Stimulated activated CD4-positive, alpha-beta T cell treated with anti-CD3 and anti-CD28 coated beads, Interleukin-12 subunit alpha, Interleukin-12 subunit beta, amount 100 ng/mL, for 24 hours (primary cell): ENCODE results near the gene COQ8A.
"Not testable (repeated sequence)": the region's sequence is repeated elsewhere in the genome, so short reads cannot be mapped to it uniquely, and the experiment has no call there.

Experiments
- DNase-seq, 2 experiments: peaks; one replicate each; pipeline ENCODE4 v3.0.0-alpha.2; 2020; ENCODE audit warnings: low read depth in 2 of 2

COQ8A gene

GRCh38 chr1:226951286-226952117 is 11.4 kb downstream of the COQ8A start:
- no peak for DNase-seq

GRCh38 chr1:226952118-226952441 is 12.0 kb downstream of the COQ8A start:
- DNase-seq: no peak

GRCh38 chr1:226953175-226953800 is 13.2 kb downstream of the COQ8A start:
- DNase-seq: no peak

- DNase-seq: no peak
These were observed 14.2 kb downstream of the COQ8A start for GRCh38 chr1:226954337-226954736.

GRCh38 chr1:226954777-226955176 is 14.7 kb downstream of the COQ8A start:
- no peak for DNase-seq

GRCh38 chr1:226955857-226956256 is 15.8 kb downstream of the COQ8A start:
- DNase-seq: not testable (repeated sequence)

GRCh38 chr1:226956942-226957713 is 17.0 kb downstream of the COQ8A start:
- DNase-seq: no peak

- no peak for DNase-seq
These were observed 17.6 kb downstream of the COQ8A start for GRCh38 chr1:226957714-226958113.

GRCh38 chr1:226958300-226958699 is 18.2 kb downstream of the COQ8A start:
- no peak for DNase-seq

- no peak for DNase-seq
These were observed 20.2 kb downstream of the COQ8A start for GRCh38 chr1:226960256-226960655.

GRCh38 chr1:226960944-226961765 is 21.1 kb downstream of the COQ8A start:
- DNase-seq: peak in 1 of 2 experiments; percentile 22

- DNase-seq: no peak
These were observed 22.6 kb downstream of the COQ8A start for GRCh38 chr1:226962421-226963391.

- DNase-seq: no peak
These were observed 24.0 kb downstream of the COQ8A start for GRCh38 chr1:226964068-226964425.

- no peak for DNase-seq
These were observed 24.8 kb downstream of the COQ8A start for GRCh38 chr1:226964611-226965486.

- no peak for DNase-seq
These were observed 25.7 kb downstream of the COQ8A start for GRCh38 chr1:226965581-226966440.

- no peak for DNase-seq
These were observed 26.6 kb downstream of the COQ8A start for GRCh38 chr1:226966683-226967082.

GRCh38 chr1:226967665-226968064 is 27.6 kb downstream of the COQ8A start:
- no peak for DNase-seq

- DNase-seq: no peak
These were observed 31.7 kb downstream of the COQ8A start for GRCh38 chr1:226971765-226972164.

GRCh38 chr1:226972931-226973330 is 32.8 kb downstream of the COQ8A start:
- DNase-seq: no peak
